Measurements from ENCODE around the gene EFNA5.
"Not testable (repeated sequence)": the region's sequence is repeated elsewhere in the genome, so short reads cannot be mapped to it uniquely, and the experiment has no call there.

Gene EFNA5

DNA sequence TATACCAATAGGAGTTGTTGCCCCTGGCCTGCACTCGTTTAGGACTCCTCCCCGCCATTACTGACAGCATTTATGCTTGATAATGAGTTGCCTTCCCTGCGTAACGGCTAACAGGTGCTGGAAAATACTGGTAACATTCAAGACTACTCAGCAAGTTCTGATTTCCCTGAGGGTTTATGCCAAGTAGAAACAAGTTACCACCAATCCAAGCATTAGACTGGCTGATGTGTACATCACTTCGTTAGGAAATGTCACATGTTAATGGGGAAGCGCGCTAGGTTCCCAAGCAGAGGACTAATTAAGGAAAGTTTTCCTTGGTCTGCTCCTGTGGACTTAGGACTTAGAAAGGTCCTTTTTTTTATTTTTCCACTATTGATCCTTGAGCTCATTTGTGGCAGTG, 302.1 kb downstream of the EFNA5 start:
- DNase-seq (ENCODE audit: low read depth in 2 of 2) = no peak

DNA sequence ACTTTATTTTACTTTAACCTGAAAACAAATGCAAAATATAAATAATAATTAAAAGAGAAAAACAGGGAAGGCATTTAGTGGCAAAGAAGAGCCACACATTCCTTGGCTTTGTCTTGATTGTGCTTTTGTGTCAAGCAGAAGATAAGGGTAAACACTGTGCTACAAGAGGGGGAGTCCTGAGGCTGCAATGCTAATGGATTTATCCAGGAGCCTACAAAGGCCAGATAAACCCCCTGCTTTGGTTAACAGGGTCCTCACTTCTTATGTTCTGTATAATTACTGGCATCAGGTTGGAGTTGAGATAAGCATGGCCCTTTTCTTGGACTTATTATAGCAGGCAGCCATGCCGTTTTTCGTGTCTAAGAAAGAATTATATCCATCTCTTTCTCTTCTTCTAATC, 302.8 kb downstream of the EFNA5 start:
- no peak for DNase-seq (ENCODE audit: low read depth in 2 of 2)

DNA sequence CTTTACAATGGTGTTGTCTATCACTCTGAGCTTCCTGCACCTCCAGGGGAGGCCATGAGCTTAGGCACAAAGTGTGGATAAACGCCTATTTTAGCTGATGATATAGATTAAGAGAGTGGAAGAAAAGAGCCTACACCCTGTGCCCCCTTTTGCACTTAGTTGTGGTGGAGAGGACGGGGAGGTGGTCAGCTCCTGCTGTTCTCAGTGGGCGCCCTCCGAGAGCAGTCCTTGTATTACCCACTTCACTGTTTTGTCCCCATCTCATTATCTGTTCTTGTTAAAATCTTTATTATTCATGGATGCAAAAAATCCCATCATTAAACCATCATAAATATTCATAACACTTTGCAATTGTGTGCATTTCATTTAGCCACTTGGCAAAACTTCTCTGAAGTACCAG, 303.3 kb downstream of the EFNA5 start:
- no peak for DNase-seq (ENCODE audit: low read depth in 2 of 2)

DNA sequence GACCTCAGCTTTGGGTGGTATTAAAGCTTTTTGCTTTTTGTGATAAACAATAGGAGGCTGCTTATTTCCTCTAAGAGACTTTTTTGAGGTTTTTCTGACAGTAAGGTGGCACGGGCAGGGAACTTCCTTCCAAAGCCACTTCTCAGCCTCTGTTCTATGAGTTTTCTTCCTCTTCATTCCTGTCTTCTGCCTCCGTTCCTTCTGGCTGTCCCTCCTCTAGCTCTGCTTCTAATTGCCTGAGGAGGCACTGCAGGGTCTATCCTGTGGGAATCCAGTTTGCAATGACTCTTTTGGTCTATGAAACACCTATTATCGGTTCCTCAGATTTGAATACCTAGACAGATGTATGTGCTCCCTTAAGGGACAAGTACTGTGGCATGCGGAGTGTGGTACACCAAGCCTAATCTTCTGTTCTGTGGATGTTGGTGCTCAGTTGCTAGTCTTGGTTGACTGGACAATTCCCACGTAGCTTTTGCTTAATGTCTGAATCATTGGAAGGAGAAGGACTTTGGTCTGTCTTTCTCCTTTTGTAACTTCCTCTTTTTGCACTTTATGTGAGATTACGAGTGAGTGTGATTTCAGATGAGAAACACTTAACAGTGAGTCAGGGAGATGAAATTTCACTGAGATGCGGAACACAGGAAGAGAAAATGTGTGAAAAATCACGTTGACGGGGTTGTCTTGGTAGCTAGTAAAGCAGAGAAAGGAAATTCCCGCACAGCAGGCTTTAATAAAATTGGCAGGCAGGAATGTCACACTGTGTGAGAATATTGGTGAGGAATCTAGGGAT, 305.2 kb downstream of the EFNA5 start:
- DNase-seq (ENCODE audit: low read depth in 2 of 2) = no peak

DNA sequence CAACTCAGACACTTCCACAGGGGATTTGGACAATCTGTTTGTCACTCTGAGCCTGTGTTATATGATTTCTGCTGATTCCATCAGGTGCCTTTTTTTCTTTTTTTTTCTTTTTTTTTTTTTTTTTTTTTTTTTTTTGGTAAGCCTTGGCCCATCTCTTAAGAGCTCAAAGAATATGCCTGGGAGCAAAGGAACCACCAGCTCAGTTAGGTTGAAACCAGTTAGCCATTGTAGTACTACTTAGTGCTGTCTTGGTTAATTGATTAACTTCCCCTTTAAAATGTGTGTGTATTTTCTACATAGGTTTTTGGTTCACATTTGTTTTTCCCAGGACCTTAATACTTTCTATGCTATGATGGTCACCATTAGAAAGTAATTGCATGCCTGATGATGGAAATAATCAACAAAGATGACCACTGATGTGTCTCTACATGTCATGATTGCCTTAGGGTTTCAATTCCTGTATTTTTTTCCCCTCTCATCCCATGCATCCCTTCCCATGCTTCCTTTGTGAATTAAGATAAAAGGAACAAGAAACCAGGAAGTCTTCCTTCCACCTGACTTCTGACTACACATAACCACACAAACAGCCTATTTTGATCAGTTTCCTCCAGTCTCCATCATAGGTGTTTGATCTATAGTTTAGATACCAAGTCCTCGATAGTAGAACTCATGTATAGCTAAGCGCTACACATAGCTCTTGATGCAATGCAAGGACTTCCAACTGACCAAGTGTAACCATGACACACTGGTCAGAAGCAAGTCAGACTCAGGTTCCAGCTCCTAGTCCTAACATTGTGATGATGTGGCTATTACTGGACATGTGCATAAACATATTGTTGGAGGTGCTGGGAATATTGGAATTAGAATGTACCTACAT, 306.1 kb downstream of the EFNA5 start:
- no peak for DNase-seq (ENCODE audit: low read depth in 2 of 2)

DNA sequence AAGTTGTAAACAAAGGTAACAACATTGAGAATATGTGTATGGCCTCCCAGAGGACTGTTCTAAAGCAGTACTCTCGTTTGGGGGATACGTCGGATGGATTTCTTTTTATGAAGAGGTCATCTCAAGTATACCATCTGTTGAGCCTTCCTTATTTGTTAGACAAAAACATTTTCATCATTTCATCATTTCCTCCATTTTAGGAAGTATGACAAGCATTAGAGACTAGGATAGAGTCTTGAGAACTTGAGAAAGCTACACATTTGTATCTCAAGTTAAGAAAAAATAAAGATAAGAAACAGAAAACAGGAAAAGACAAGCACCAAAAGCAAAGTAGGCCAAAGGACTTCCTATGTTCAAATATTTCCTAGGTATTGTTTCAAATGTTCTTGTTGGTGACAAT, 307.0 kb downstream of the EFNA5 start:
- DNase-seq (ENCODE audit: low read depth in 2 of 2) = no peak

DNA sequence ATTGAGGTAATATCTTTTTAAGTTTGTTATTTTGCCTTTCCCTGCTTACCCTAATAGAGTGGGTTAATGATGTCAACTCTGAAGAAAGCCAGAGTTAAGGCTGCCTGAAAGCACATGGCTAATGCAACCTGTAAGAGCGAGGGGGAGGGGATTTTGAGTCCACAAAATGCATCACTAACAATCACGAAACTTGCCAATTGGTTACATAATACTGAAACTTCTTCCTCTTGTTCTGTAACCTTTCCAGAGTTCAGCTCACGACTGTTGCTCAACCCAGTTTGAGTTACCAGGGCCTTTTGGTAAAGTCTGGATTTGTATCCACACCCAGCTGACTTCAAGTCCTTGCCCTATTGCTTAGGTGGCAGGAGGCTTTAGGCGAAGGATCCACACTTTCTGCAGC, 308.8 kb downstream of the EFNA5 start:
- no peak for DNase-seq (ENCODE audit: low read depth in 2 of 2)

DNA sequence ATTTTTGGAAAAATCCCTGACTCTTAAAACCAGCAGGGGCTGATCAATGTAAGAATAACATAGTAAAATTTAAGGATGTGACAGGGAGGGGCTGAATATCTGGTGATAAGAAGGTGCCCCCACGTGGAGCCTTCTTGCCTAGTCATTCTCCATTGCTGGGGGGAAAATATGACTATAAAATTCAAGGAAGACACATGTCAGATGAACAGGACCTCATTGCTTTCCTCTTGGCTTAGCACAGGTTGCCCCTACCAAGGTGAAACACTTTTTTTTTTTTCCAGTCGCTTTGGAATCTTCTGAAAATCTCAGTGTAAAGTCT, 310.9 kb downstream of the EFNA5 start:
- no peak for DNase-seq (ENCODE audit: low read depth in 2 of 2)

DNA sequence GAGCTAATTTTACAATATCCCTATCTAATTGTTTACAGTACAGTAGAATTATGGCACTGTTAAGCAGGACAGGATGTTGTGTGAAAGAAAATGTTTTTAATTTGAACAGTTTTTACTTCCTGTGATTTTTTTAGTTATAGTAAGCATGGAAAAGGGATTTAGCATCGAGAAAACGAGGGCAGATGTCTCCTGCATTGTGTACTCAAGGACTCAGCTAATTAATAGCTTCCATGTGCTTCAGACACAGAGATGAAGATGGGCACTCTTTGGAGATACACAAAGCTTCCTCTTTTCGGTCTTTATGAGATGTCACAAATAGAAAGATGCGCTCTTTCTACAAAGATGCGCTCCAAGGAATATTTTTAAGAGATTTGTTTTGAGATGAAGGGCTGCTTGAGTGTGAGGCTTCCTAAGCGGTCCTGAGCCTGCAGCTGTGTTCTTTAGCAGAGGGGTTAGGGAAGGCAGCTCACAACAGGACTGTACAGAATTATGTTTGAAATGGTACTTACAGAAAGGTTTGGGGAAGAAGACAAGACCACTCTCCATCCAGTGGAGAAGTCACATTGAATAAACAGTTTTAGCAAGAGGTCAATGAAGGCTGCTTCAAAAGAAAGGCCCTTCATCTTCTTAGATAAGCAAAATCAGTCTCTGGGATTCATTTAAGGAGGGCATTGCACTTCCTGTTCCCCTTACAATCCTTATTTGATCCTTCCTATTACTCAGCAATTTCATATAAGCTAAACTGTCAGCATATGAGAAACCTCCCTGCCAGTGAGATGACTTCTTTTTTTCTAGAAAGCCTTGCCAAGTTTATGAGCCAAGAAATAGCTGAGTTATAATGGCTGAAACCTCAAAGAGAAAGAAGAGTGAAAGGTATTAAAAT, 311.5 kb downstream of the EFNA5 start:
- no peak for DNase-seq (ENCODE audit: low read depth in 2 of 2)

DNA sequence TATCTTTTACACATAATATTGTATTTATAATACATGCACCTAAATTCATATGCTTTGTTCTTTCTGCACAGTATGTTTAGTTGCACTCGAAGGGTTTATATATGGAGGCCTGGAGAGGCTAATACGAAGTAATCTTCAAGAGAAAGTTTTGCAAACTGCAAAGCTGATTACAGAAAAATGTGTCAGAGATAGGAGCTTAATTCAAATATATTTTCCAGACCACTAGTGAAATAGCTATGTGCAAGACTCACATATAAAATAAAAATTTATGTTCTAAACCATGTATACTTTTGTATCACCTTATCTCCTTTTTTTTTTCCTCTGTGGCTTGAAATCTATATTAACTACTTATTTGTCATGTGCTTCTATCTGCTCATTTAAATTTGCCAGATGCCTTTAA, 313.8 kb downstream of the EFNA5 start:
- DNase-seq (ENCODE audit: low read depth in 2 of 2) = no peak

DNA sequence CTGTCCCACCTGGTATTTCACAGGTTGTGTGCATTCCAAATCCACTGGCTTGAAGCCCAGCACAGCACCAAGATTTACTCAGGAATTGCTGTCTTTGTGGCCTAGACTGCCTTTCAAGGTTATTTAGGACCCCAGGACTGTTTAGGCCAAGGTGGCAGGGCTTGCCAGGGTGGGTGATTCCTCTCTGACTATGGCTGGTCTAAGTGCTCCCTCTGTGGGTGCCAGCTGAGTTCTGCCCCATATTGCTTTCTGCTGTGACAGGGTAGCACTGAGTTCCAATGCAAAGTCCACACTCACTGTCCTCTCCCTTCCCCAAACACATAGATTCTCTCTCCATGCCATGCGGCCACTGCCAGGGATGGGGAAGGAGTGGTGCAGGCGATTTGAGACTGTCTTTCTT, 318.2 kb downstream of the EFNA5 start:
- no peak for DNase-seq (ENCODE audit: low read depth in 2 of 2)

DNA sequence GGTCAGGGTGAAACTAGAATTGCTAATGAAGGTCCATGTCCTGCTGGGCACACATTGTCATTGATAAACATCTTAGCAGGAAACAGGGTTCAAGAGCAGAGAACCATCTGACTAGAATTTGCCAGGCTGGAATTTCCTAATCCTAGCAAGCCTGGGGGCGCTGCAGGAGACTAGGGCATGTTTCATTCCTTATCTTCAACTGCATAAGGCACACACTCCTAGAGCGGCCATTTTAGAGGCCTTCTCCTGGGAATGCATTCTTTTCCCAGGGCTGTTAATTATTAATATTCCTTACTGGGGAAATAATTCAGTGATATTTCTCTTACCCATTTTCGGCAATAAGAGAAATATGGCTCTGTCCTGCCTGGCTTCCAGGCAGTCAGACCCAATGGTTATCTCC, 324.2 kb downstream of the EFNA5 start:
- not testable (repeated sequence) for DNase-seq (ENCODE audit: low read depth in 2 of 2)

DNA sequence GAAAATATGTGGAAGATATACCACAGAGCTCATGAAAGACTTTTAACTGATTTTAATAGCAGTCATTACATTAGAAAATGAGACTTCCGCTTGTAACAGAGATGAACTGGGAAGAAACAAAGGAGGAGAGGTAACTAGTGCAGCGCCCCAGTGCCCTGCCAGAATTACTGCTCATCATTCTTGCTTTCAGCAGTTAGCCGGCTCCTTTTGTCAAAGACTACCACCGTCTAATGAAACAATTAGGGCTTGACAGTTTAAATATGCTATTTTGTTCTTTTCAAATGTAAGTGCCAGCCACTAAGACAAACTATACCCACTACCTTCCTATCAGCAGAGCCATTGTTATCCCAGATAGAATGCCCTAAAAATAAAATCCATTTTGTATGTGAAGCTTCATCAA, 328.4 kb downstream of the EFNA5 start:
- DNase-seq (ENCODE audit: low read depth in 2 of 2) = no peak

DNA sequence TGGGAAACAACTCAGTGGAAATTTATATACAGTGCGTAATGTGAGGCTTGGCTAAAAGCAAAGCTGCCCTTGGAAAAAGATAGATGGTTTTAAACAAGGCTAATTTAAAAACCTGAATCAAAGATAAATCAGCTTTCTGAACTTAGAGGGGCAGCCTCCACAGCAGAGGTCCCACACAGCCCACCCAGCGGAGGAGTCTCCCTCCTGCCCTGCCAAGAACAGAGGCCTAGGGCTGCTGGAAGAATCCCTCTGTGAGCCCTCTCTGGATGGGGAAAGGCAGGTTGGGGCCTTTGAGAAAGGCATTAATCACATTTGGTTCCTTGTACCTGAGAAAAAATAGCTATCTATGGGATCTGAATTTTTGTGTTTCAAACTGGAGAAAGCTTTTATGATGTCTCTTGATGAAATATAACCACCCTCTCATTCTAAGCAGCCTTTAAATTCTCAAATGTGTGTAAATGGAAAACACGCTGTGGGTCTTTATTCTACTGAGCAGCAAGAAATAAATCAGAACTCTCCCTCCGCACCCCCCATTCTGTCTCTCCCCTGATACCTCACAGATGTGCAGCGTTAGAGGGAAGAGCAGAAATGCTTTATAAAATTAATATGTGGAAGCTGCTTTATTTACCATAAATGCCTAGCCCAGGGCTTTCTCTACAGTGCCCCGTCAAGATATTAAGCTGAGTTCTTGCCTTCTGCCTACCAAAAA, 329.2 kb downstream of the EFNA5 start:
- no peak for DNase-seq (ENCODE audit: low read depth in 2 of 2)

DNA sequence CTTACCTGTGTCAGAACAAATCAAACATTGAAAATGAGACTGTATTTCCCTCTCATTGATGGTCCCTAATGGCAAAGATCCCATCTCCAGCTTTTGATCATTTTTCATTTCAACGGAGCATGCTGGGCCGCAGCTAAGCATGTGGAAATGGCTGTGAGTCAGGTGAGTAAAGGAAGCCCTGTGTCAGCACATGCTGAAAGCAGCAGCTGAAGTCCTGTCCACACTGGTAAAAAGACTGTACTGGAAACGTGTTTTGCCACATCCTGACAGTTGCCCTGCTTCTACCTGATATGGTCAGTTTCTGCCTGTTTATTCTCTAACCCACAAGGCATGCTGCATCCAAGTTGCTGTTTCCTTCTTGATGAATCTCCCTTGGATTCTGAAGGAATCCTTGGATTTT, 330.1 kb downstream of the EFNA5 start:
- no peak for DNase-seq (ENCODE audit: low read depth in 2 of 2)

DNA sequence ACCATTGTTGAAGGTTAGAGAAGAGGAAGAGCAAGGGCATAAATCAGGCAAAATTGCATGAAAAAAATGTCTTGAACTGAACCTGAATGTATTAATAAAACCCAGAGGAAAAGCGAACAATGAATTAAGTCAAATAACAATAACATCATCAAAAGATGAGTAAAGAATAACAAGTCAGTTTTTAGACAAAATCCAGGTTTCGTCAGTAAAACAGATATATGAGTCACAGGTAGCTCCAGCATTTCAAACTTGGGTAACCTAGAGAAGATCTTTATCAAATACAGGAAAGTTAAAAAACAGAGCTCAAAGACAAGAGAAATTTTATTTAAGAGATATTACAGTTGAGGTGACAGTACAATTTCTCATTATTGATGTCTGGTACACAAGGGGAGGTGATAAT, 332.4 kb downstream of the EFNA5 start:
- DNase-seq (ENCODE audit: low read depth in 2 of 2) = no peak

DNA sequence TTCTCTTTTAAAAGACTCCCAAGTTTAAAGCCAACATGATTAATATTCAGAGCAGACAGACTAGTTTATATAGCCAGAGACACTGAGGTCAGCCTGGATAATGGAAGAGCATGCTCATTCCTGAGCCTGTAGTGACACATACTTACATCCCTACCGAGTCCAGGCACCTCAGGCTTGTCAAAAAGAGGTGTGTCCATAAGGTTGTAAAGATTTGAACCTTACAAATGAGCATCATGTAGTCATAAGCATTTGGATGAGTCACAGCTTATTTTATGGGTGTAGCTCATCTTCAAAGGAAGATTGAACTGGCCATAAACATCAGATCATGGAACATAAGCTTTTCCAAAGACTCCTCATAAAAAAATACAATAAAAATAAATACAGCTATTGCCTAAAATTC, 333.5 kb downstream of the EFNA5 start:
- DNase-seq (ENCODE audit: low read depth in 2 of 2) = no peak

DNA sequence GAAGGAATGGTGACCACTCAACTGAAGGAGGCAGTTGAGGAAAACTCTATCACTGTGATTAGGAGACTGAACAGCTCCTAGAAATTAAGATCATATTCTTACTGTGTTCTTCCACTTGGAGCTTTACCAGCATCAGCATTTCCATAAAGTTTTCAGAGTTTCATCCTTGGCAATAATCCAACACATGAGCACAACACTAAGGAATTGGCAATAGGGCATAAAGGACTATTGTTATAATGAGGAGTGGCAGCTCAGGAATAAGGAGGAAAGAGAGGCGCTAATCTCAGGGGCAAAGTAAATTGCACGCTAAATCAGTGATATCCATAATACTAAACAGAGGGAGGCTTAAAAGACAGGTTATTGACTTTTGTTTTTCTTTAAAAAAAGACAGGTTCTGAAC, 338.9 kb downstream of the EFNA5 start:
- no peak for DNase-seq (ENCODE audit: low read depth in 2 of 2)

DNA sequence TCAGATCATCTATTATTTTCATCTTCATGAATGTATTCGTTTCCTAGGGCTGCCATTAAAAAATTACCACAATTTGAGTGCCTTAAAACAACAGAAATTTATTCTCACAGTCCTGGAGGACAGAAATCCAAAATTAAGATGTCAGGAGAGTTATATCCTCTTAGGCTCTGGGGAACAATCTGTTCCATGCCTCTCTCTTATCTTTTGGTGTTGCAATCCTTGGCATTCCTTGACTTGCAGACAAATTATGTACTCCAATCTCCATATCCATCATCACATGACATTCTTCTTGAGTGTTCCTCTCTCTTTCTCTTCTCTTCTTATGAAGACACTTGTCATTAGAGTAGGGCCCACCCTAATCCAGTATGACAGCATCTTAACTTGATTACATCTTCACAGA, 339.4 kb downstream of the EFNA5 start:
- DNase-seq (ENCODE audit: low read depth in 2 of 2) = no peak

DNA sequence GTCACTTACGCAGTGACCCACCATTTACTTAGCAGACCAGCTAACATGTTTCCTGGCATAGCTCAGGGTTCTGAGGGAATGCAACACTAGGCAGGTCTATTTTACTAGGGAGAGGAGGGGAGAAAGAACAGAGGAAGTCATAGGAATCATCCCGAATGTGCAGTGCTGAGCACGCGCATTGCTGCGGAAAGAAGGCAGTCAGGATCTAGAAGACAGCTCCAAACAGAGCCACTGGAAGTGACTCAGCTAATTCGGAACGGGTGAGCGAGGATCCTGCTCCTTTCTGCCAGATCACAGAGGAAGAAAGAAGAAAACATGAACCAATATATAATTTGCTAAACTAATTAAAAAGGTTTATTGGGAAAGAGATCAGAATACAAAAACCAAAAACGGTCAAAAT, 339.8 kb downstream of the EFNA5 start:
- DNase-seq (ENCODE audit: low read depth in 2 of 2) = no peak

DNA sequence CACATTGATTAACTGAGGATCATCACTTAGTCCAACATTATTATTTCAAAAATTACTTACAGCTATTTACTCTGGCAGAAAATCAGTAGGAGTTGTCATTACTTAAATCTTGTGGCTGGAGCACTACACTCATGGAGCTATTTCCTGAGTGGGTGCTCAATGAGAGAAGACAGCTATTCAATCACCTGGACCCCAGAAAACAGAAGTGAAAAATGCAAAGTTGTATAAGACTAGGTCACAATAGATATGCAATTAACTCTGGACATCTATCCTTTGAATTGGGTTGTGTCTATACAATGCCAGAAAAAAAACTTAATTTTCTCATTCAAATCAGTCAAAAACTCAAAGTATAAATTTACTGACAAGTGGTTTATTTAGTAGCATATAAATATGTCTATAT, 340.9 kb downstream of the EFNA5 start:
- DNase-seq (ENCODE audit: low read depth in 2 of 2) = no peak
